Prostate gland (tissue), 2 donors: ENCODE measurements around the gene MRPS6.

Experiments
- POLR2A ChIP-seq: fragments of 450-650 bp; IDR thresholded peaks from one replicate; pipeline ENCODE4 v1.6.1; 2016; ENCODE audit warnings: antibody characterized with exemption, mild to moderate bottlenecking
- TF ChIP-seq, protein P1 (sequence below), 4 experiments: fragments of 200-600 bp in 2 of 4; fragments of 450-650 bp in 2 of 4; sonication (generic) in 2 of 4; IDR thresholded peaks; 1 replicate in 3 of 4; 2 replicates in 1 of 4; pipeline ENCODE4 v1.5.1; 2016 to 2019; ENCODE audit warnings: antibody characterized with exemption in 4 of 4, mild to moderate bottlenecking in 2 of 4, moderate library complexity in 2 of 4

DNA sequence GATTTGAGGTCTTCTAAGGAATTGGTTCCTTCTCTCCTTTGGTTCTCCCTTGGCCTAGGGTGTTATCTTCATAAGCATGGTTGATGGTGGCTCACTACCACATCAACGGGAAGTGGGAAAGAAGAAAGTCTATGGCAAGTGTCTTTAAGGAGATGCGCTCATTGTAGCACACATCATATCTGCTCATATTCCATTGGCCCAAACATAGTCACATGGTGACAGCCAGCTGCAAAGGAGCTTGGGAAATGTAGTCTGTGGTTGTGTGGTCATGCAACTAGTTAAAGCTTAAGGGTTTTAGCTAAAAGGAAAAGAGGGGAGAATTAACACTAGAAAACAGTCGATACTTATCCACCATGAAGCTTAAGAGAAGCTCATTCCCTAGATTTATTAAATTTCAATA lies 11.4 kb upstream of the MRPS6 start:
- TF ChIP-seq POLR2A: no peak
- TF ChIP-seq, protein P1, sequence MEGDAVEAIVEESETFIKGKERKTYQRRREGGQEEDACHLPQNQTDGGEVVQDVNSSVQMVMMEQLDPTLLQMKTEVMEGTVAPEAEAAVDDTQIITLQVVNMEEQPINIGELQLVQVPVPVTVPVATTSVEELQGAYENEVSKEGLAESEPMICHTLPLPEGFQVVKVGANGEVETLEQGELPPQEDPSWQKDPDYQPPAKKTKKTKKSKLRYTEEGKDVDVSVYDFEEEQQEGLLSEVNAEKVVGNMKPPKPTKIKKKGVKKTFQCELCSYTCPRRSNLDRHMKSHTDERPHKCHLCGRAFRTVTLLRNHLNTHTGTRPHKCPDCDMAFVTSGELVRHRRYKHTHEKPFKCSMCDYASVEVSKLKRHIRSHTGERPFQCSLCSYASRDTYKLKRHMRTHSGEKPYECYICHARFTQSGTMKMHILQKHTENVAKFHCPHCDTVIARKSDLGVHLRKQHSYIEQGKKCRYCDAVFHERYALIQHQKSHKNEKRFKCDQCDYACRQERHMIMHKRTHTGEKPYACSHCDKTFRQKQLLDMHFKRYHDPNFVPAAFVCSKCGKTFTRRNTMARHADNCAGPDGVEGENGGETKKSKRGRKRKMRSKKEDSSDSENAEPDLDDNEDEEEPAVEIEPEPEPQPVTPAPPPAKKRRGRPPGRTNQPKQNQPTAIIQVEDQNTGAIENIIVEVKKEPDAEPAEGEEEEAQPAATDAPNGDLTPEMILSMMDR (IDR thresholded peaks at IDR 0.05): no peak
